Stimulated activated CD4-positive, alpha-beta T cell treated with anti-CD3 and anti-CD28 coated beads, Interleukin-2, amount 100 ng/mL, for 48 hours (primary cell): ENCODE measurements around the gene RNF182.
"Not testable (repeated sequence)": the region's sequence is repeated elsewhere in the genome, so short reads cannot be mapped to it uniquely, and the experiment has no call there.

Experiments
- DNase-seq, 2 donors: peaks; one replicate each; pipeline ENCODE4 v3.0.0-alpha.2; 2020

The RNF182 gene

DNA sequence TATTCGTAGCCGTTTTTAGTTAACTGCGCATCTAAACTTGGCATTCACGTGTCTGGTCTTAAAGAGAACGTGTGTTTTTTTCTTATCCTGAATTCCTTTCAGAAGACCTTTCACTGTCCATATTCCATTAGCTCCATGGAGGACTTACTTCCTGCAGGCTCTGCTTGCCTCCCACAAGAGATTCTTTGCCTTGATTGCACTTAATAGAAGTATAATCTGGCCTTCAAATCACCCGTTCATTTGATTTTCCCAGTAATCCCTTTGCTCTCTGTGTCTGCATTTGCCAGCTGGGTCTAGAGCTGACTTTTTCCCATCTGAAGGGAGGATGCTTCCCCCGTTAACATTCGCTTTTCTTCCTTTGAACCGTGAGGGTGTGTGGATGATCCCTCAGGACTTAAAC, 79.5 kb downstream of the RNF182 start:
- DNase-seq, result no peak

DNA sequence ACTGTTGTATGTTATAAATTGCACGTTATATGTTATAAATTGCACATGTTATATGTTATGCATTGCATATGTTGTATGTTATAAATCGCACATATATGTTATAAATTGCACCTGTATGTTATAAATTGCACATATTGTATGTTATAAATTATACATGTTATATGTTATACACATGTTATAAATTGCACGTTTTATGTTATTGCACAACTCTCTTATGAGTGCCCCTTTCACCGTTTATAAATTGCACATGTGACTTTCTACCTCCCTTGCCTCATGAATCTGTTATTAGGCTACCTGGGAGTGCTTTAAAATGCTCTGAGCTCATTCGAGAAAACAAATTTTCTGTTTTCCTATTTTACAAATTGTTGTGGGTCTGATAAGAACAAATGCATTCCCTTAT, 84.1 kb downstream of the RNF182 start:
- DNase-seq, result no peak

DNA sequence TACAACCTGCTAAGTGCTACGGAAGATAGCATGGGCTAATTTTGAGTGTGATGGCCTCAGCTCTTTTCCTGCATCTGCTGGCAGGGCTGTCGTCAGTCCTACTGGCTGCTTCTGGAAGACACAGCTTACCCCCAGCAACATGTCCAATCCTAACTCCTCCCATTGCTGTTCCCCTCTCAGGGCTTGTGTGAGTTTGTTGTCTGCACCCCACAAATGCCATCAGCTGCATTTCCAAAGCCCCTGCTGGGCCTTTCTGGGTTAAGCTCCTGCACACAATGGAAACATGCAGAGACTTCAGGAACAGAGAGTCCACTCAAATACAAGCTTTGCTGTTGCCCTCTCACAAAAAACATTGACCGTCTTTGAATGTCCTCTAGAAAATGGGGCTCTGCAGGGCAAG, 84.7 kb downstream of the RNF182 start:
- no peak for DNase-seq

DNA sequence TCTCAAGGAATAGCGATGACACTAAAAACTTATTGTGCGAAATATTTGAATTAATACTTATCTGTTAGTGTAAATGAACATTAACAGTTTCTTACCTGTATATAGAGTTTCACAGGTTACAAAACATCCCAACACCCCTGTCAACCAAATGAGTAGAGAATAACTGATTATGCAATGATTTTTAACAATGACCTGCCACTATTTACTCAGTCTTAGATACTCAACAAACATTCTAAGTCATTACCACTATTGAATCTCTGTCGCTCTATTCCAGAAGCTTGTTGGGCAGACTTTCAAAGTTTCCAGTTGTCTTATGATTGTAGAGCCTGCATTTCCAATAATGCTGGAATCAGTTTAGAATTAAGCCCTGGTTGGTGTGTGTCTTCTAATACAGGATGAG, 85.5 kb downstream of the RNF182 start:
- no peak for DNase-seq

DNA sequence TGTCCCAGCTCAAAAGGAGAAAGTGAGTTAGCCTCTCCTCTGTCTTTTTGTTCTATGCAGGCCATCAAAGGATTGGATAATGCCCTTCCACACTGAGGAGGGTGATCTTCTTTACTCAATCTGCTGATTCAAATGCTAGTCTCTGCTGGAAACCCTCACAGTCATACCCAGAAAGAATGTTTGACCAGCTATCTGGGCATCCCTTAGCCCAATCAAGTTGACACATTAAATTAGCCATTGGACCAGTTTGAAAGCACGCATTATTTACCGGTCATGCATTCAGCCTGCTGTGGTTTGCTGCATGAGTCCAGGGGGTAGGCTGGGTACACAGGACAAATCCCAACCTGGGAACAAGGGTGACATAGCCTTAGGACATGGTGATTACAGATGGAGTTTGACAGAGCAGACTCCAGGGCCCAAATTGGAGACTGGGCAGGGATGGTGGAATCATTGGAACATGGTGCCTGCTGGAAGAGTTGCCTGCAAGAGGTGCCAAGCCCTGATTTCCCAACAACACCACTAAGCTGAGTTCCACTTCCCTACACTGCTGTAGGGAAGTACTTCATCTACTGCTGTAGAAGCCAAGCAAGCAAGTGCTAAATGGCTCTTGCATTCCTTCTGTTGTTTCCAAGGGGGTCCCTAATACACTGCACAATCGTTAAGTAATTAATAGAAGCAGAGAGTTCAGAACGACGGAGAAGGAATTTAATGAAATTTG, 87.7 kb downstream of the RNF182 start:
- no peak for DNase-seq

DNA sequence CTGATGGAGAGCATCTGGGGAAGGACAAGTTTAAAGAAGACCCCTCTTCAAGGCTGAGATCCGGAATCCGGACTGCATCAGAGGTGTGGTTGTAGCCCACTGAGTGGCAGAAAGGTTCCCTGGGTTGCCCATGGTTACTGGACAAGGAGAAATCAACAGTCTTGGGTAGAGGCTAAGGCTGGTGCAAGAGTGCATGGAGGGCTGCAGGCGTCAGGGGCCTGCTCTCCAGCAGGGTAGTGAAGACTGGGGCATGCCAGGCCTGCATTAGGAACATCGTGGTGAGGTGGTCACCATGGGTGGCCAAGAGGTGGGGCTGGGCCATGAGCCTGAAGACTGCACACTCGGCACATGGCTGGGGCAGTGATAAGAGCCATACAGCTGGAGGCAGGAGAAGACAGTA, 91.2 kb downstream of the RNF182 start:
- no peak for DNase-seq

DNA sequence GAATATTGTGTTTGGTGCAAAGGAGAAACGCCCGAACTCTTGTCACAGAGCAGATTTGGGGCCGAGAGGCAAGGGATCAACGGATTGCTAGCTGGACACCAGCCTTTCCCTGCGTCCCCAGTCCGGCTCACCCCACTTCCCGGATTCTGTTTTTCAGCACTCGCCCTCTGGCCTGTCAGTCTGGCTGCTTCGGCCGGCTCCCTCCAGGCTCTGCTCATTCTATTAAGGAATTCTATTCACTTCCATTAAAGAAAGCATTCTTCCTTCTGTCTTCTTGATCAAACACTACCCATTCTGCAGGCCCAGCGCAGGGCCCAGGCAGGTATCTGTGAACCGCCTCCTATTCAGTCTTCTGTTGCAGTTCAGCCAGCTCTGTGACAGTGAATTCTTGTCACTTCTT, 91.7 kb downstream of the RNF182 start:
- DNase-seq, result no peak

DNA sequence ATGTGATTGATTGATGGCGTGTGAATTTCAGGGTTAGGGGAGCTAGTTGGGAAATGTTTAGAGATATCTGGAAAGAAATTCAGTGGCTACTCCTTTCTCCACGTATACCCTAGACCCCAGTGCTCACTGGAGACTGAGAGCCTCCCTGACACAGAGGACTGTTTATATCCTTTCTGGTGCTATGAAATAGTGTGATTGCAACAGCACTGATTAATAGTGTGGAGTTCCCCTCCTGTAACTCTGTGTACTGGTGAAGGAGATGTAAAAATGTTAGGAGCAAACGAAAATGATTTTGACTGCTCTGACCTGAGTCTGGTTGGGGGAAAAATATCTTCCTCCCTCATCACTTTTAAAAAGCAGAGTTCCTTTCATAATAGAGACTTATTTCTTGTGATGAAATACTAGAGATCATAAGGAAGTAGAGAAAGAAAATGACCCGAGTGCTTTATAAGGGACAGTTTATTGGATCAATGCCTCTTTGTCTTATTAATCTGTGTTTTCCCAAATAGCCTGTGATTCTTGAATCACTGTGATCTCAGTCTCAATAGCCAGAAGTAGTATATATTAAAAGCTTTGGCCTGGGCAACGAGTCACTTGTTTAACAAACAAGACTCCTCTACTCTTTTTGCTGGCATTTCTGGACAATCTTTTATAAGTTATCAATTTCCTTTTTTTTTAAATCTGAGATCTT, 92.3 kb downstream of the RNF182 start:
- DNase-seq, result no peak

DNA sequence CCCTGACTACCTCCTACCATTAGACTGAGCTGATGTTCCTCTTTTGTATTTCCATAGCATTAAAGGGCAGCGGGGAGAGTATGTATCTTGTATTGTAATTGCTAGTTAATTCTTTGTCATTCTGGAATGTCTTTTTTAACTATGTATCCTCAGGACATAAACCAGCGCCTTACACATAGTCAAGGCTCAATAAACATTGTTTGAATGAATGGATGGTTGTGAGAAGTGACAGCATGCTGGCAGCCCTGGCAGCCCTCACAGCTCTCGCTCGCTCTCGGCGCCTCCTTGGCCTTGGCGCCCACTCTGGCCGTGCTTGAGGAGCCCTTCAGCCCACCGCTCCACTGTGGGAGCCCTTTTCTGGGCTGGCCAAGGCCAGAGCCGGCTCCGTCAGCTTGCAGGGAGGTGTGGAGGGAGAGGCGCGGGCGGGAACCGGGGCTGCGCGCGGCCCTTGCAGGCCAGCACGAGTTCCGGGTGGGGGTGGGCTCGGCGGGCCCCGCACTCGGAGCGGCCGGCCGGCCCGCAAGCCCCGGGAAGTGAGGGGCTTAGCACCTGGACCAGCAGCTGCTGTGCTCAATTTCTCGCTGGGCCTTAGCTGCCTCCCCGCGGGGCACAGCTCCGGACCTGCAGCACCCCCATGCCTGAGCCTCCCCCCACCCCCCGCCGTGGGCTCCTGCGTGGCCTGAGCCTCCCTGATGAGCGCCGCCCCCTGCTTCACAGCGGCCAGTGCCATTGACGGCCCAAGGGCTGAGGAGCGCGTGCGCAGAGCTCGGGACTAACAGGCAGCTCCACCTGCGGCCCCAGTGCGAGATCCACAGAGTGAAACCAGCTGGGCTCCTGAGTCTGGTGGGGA, 93.1 kb downstream of the RNF182 start:
- DNase-seq, result no peak

DNA sequence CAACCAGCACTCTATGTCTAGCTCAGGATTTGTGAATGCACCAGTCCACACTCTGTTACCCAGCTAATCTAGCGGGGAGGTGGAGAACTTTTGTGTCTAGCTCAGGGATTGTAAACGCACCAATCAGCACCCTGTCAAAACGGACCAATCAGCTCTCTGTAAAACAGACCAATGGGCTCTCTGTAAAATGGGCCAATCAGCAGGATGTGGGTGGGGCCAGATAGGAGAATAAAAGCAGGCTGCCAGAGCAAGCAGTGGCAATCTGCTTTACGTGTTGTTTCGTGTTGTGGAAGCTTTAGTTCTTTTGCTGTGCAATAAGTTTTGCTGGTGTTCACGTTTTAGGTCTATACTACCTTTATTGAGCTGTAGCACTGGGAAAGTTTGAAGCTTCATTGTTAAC, 93.8 kb downstream of the RNF182 start:
- DNase-seq, result not testable (repeated sequence)

DNA sequence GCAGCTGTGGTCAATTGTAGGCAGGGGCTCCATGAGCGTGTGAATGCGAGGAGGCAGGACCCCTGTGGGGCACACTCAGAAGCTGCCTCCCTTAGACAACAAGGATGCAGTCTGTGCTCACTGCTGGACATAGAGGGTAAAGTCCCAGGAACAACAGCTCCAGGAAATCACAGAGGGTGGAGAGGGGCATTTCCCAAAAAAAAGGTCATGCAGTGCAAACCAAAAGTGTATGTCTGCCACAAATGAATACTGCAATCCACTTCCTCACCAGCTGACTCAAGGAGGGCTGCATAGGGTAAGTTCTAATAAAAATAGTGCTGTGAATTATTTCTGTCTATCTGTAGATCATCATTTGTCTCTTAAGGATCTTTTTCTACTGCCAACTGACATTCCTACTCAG, 95.8 kb downstream of the RNF182 start:
- no peak for DNase-seq

DNA sequence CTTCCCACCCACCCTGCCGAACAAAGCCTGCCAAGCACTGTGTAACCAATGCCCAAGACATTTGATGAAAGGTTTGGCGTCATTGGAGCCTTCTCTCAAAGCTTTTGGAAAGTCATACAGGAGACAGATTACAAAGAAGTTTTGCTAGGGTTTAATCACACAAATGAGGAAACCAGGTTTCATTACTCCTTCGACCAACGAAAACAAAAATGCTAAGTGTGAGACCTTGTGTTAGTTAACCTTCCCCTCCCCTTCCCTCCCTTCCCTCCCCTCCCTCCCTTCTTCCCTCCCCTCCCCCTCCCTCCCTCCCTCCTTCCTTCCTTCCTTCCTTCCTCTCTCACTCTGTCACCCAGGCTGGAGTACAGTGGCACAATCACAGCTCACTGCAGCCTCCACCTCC, 96.7 kb downstream of the RNF182 start:
- DNase-seq, result no peak

DNA sequence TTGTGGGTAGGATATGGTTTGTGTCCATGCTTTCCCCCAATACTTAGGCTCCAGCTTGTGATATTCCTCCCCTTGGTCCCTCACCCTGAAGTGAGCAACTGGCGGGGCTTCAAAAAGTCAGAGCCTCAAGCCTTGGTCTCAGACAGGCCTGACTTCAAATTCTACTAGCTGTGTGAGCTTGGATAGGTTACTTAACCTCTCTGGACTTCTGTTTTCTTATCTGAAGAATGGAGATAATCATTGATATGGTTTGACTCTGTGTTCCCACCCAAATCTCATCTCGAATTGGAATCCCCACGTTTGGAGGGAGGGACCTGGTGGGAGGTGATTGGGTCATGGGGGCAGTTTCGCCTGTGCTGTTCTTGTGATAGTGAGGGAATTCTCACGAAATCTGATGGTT, 97.9 kb downstream of the RNF182 start:
- no peak for DNase-seq

DNA sequence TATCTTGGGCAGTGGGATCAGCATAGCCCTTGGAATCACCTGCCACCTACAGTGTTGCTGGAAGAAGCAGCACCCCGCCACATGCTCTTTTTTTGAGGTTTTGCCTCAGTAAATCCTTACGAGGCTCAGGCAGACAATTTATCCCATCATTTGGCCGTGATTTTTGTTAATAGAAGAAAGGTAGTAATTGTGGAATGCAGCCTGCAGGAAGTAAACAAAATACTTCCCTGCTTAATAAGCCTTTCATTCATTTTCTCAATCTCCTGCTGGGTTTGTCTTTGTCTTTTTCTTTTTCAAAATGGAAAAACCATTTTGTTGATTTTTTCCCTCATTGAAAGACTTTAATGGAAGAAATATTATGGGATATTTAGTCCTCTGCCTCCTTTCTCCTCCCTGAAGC, 99.1 kb downstream of the RNF182 start:
- DNase-seq, result no peak

DNA sequence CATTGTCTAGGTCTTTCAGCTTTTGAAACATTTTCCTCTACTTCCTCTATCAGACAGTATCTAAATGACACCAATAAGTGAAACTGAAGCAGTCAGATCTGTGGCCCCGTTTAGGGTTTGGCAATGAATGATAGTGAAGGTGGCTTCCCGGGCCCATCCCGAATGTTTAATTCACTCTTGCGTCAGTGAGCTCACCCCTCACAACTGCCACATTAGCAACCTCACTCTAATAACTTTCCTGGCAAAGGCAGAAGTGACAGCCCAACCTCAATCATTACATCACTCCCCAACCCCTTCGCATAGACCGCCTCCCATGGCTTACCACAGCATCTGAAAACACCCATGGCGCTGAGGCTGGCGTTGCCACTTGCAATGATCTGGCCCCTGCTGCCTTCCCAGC, 100.4 kb downstream of the RNF182 start:
- DNase-seq, result no peak

DNA sequence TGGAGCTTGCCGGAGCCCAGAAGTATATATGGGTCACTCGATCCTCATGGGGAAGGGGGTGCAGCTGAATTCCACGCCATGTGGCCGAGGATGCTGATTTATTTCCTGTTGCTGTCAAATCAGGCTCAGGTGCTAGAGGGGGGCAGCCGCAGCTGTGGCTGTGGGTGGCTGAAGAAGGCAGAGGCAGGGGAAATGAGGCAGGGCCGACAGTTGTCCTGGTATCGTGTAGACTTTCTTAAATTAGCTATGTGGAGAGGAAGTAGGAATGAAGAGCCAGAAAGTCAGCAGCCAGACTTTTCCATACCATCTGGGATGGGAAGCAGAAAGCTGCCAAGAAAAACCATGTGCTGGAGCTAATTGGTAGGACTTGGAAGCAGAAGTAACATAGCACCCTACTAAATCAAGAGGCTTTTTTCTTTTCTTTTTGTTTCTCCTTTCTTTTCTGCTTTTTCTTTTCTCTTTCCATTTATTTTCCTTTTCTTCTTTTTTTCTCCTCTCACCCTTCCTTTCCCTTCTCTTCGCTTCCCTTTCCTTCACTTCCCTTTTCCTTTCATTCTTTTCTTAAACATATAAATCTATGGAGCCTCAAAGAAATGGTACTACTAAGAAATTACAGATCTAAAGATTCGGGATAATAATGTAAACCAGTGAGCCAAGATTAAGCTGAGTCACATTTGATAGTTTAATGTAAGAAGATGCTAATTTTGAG, 102.2 kb downstream of the RNF182 start:
- no peak for DNase-seq

DNA sequence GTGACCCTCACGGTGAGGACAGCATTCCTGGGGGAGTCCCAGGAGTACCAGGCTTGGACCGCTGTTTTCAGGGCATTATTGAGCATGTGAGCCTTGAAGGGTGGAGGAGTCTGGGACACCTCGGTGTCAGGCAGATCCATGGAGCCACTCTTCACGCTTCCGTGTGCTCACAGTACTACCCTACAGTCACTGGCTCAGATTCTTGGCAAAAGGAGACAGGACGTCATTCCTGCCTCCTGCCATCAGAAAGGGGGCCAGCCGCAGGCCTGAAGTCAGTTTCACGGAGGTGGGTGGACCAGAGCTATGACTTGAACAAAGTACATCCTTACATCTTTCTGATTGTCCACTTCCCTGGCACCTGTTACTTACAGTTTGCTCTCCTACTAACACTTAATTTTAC, 103.9 kb downstream of the RNF182 start:
- DNase-seq, result no peak

DNA sequence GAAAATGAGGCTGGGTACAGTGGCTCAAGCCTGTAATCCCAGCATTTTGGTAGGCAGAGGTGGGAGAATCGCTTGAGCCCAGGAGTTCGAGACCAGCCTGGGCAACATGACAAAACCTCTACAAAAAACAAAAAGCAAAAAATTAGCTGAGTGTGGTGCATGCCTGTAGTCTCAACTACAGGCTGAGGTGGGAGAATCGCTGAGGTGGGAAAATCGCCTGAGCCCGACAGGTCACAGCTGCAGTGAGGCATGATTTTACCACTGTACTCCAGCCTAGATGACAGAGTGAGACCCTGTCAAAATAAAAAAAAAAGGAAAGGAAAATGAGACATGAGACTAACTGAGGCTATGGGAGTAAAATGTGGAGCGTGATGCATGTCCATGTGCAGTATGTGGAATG, 104.9 kb downstream of the RNF182 start:
- no peak for DNase-seq
